PC-3 (cell line): ENCODE data around the gene CDKL5. TPM values are rescaled to one million over a fixed set of nuclear protein-coding genes. Genes with fewer than 3 reads are reported as not detected.
A peak's percentile ranks its signal among the peaks of the same experiment; 100 is the strongest.

ENCODE experiments used
- ATAC-seq: fragments of 200-7000 bp; cut with Tn5 transposase; 2 replicates; pipeline ENCODE4 v1.9.1; 2020; ENCODE audit warnings: mild to moderate bottlenecking, moderate library complexity
- BruUV-seq: library from RNA; stranded (reverse); fragments of 400-500 nt; replicated peaks from 2 replicates; lab custom pipeline; 2021; lab: Mats Ljungman, UMichigan
- CTCF ChIA-PET: fragments of 300-600 bp; sonication (Branson Sonifier 250); formaldehyde crosslinking; loops from one replicate; lab custom pipeline; 2022; ENCODE audit warnings: antibody characterized with exemption; lab: Charles Lee
- POLR2A ChIA-PET: fragments of 300-600 bp; sonication (Branson Sonifier 250); formaldehyde crosslinking; loops from one replicate; lab custom pipeline; 2022; ENCODE audit warnings: antibody characterized with exemption; ENCODE audit not compliant: unreplicated experiment; lab: Charles Lee
- DNase-seq: peaks from one replicate; pipeline ENCODE4 v3.0.0-alpha.2; 2015
- H2AFZ ChIP-seq: fragments of 300-600 bp; sonication (generic); 2 replicates; pipeline ENCODE4 v1.6.0; 2016; ENCODE audit warnings: antibody characterized with exemption, low read length
- H3F3A ChIP-seq: fragments of 300-600 bp; sonication (generic); one replicate; pipeline ENCODE4 v1.6.0; 2017; ENCODE audit warnings: antibody characterized with exemption, low read length, control low read depth, mild to moderate bottlenecking; ENCODE audit not compliant: unreplicated experiment
- H3K27ac ChIP-seq: fragments of 300-600 bp; sonication (generic); 2 replicates; pipeline ENCODE4 v1.5.1; 2016; ENCODE audit warnings: mild to moderate bottlenecking, low read length
- H3K27me3 ChIP-seq: fragments of 300-600 bp; sonication (generic); 2 replicates; pipeline ENCODE4 v1.6.1; 2016; ENCODE audit warnings: low read length, mixed read lengths
- H3K36me3 ChIP-seq: fragments of 300-600 bp; sonication (generic); 2 replicates; pipeline ENCODE4 v1.6.1; 2016; ENCODE audit warnings: low read depth, mixed run types, low read length, mixed read lengths
- H3K4me1 ChIP-seq: fragments of 300-600 bp; sonication (generic); 2 replicates; pipeline ENCODE4 v1.5.1; 2016; ENCODE audit warnings: low read length; ENCODE audit not compliant: insufficient read depth
- H3K4me2 ChIP-seq: fragments of 300-600 bp; sonication (generic); 2 replicates; pipeline ENCODE4 v1.6.0; 2016; ENCODE audit warnings: low read length
- H3K4me3 ChIP-seq: fragments of 300-600 bp; sonication (generic); 2 replicates; pipeline ENCODE4 v1.5.1; 2016; ENCODE audit warnings: mild to moderate bottlenecking, low read length, mixed read lengths
- H3K79me2 ChIP-seq: fragments of 300-600 bp; sonication (generic); 2 replicates; pipeline ENCODE4 v1.6.1; 2017; ENCODE audit warnings: low read length, mixed read lengths
- H3K9ac ChIP-seq: fragments of 300-600 bp; sonication (generic); 2 replicates; pipeline ENCODE4 v1.6.0; 2016; ENCODE audit warnings: mild to moderate bottlenecking, low read length
- H3K9me2 ChIP-seq: fragments of 300-600 bp; sonication (generic); replicated peaks from 2 replicates; pipeline ENCODE4 v1.6.1; 2016; ENCODE audit warnings: mixed run types, low read length, mixed read lengths
- H3K9me3 ChIP-seq: fragments of 300-600 bp; sonication (generic); 2 replicates; pipeline ENCODE4 v1.6.1; 2016; ENCODE audit warnings: low read length, mixed read lengths
- H4K20me1 ChIP-seq: fragments of 300-600 bp; sonication (generic); 2 replicates; pipeline ENCODE4 v1.6.1; 2016; ENCODE audit warnings: low read length, mixed read lengths
- EZH2 ChIP-seq: fragments of 300-600 bp; sonication (generic); IDR thresholded peaks from one replicate; pipeline ENCODE4 v1.6.1; 2017; ENCODE audit warnings: antibody characterized with exemption, mild to moderate bottlenecking, low read length; ENCODE audit not compliant: unreplicated experiment
- EZH2phosphoT487 ChIP-seq: fragments of 300-600 bp; sonication (generic); IDR thresholded peaks from 2 replicates; pipeline ENCODE4 v1.6.1; 2018; ENCODE audit warnings: mild to moderate bottlenecking, antibody characterized with exemption, low read length, borderline replicate concordance
- intact Hi-C: fragments of 100-400 bp; cut with micrococcal nuclease; formaldehyde crosslinking; loops from 2 replicates; pipeline ENCODE4 v1.9.0; 2023
- total RNA-seq: library from RNA; depleted of rRNA; stranded (reverse); fragments of >200 nt; gene quantifications from 2 replicates; pipeline ENCODE4 v1.2.3, GENCODE V29; 2014
- TF ChIP-seq, protein P1 (sequence below): fragments of 300-600 bp; sonication (generic); conservative IDR thresholded peaks from 2 replicates; pipeline ENCODE4 v1.5.1; 2017; ENCODE audit warnings: antibody characterized with exemption, low read depth, mild to moderate bottlenecking, low read length

The CDKL5 gene
- total RNA-seq, 1 experiment from 2014 or later: 2.9 TPM

DNA sequence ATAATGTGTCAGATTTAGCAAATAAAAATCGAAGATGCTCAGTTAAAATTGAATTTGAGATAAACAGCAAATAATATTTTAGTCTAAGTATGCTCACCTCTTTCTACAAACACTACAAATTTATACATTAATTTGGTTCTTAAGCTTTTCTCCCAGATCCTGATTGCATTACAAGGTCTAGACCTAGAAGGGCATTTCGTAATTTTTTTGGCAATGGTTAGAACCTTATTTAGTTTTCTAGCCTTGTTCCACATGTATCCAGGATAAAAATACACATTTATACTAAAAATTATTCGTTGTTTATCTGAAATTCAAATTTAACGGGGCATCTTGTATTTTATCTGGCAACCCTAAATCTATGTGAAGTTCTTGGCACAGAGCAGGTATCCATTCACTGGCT lies 2.5 kb upstream of the CDKL5 start:
- POLR2A ChIA-PET: no interaction called here
- Histone ChIP-seq H3K79me2 (no peaks in the 10 kb centered on the region), H4K20me1 (no peaks in the 10 kb centered on the region), H3K36me3 (no peaks in the 10 kb centered on the region), H3K9me3 (no peaks in the 10 kb centered on the region), H3K27ac (peak overlapping the region; percentile 29), H3F3A (no peaks in the 10 kb centered on the region), H3K27me3 (no peaks in the 10 kb centered on the region), H3K9ac (no peak overlapping the region), H3K4me3 (no peak overlapping the region), H3K4me2 (peak overlapping the region; percentile 10; the same call in 1 of the 2 replicates), H2AFZ (no peak overlapping the region), H3K4me1 (peaks cover 7% of the 10 kb centered on the region), H3K9me2 (no peaks in the 10 kb centered on the region)
- BruUV-seq: no TSS peak
- ATAC-seq: no peak
- DNase-seq: no peak
- CTCF ChIA-PET: no interaction called here
- intact Hi-C loops: loop anchor here (10.0 kb wide), 1 partner anchor 282 kb away; the partner anchor contains the start of gene PPEF1
- TF ChIP-seq EZH2phosphoT487: no peak
- no peak for TF ChIP-seq EZH2
- TF ChIP-seq, protein P1, sequence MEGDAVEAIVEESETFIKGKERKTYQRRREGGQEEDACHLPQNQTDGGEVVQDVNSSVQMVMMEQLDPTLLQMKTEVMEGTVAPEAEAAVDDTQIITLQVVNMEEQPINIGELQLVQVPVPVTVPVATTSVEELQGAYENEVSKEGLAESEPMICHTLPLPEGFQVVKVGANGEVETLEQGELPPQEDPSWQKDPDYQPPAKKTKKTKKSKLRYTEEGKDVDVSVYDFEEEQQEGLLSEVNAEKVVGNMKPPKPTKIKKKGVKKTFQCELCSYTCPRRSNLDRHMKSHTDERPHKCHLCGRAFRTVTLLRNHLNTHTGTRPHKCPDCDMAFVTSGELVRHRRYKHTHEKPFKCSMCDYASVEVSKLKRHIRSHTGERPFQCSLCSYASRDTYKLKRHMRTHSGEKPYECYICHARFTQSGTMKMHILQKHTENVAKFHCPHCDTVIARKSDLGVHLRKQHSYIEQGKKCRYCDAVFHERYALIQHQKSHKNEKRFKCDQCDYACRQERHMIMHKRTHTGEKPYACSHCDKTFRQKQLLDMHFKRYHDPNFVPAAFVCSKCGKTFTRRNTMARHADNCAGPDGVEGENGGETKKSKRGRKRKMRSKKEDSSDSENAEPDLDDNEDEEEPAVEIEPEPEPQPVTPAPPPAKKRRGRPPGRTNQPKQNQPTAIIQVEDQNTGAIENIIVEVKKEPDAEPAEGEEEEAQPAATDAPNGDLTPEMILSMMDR: no peak

DNA sequence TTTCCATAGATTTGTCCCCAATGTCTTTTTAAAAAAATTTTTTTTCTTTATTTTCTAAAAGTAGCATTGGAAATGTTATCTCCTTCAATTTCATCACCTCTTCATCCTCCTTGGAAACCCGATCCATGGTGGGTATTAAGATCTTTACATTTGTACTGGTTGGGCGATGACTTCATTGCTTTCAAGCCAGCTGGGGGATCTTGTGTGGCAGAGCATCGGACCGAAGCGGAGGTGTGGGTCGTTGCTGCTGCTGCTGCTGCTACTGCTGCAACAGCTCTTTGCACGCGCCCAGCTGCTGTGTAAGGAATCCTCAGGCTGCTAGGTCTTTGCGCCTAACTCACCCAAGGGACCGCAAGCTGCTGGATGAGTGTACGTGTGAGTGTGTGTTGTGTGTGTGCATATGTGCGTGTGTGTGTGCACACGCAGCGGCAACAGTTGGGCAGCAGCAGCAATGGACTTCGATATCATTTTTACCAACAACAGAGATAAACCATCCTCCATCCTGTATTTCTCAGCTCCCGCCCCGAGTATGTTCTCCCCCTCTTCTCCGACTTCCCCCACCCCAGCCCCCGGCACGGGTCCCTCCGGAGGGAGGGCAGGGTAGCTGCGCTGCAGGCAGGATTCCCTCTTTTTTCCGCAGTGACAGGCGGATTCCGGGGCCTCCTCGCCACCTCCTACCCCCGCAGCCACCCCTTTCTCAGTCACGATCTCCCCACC lies 768 bp upstream of the CDKL5 start:
- no peaks in the 10 kb centered on the region for H3K36me3 ChIP-seq
- H3K27ac ChIP-seq: no peak overlapping the region
- intact Hi-C loops: loop anchor here (1.0 to 10.0 kb wide), 2 partner anchors 250 to 280 kb away; partner anchors contain the start of gene PPEF1
- H3K27me3 ChIP-seq: no peaks in the 10 kb centered on the region
- H4K20me1 ChIP-seq: no peaks in the 10 kb centered on the region
- peak overlapping the region; percentile 35; the same call in 1 of the 2 replicates for H3K9ac ChIP-seq
- H3K9me3 ChIP-seq: no peaks in the 10 kb centered on the region
- H3K9me2 ChIP-seq: no peaks in the 10 kb centered on the region
- H3K4me3 ChIP-seq: peak overlapping the region; percentile 91
- CTCF ChIA-PET: interaction anchor here (1.0 kb wide), 1 partner anchor 15 kb away, joined by 4 read pairs; no protein-coding TSS in a partner anchor
- no TSS peak for BruUV-seq
- H3K4me1 ChIP-seq: peaks cover 9% of the 10 kb centered on the region
- no peaks in the 10 kb centered on the region for H3F3A ChIP-seq
- DNase-seq (peak; percentile 39), ATAC-seq (peak; percentile 21)
- TF ChIP-seq EZH2 (no peak), EZH2phosphoT487 (no peak)
- TF ChIP-seq, protein P1: no peak
- peak overlapping the region; percentile 97 for H2AFZ ChIP-seq
- no peaks in the 10 kb centered on the region for H3K79me2 ChIP-seq
- POLR2A ChIA-PET: no interaction called here
- H3K4me2 ChIP-seq: peak overlapping the region; percentile 88

DNA sequence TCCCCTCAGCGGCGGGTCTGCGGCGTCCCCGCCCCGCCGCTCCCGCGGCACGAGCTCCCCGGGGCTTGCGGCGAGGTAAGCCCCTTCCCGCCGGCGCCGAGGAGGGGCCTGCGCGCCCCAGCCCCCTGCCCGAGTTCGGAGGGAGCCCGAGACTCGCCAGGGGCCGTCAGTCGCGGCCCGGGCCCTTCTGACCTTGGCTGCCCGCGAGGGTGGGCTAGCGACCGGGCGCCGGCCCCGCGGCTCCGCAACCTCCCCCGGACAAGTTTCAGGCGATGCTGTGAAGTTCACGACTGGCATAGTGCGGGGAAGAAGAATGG lies 554 bp downstream of the CDKL5 start:
- Histone ChIP-seq H3K27me3 (no peaks in the 10 kb centered on the region), H3F3A (no peaks in the 10 kb centered on the region), H3K4me2 (peak overlapping the region; percentile 87), H3K36me3 (no peaks in the 10 kb centered on the region), H3K9me2 (no peaks in the 10 kb centered on the region), H3K9ac (peak overlapping the region; percentile 67), H2AFZ (peak overlapping the region; percentile 91), H3K4me3 (peak overlapping the region; percentile 91), H3K79me2 (no peaks in the 10 kb centered on the region), H4K20me1 (no peaks in the 10 kb centered on the region), H3K9me3 (no peaks in the 10 kb centered on the region), H3K4me1 (peaks cover 9% of the 10 kb centered on the region), H3K27ac (no peak overlapping the region)
- POLR2A ChIA-PET: no interaction called here
- DNase-seq: no peak
- BruUV-seq: no TSS peak
- intact Hi-C loops: loop anchor here (10.0 kb wide), 1 partner anchor 279 kb away; the partner anchor contains the start of gene PPEF1
- TF ChIP-seq EZH2phosphoT487 (no peak), EZH2 (no peak)
- TF ChIP-seq, protein P1: no peak
- no peak for ATAC-seq
- CTCF ChIA-PET: interaction anchor here (0.6 kb wide), 1 partner anchor 461 kb away, joined by 3 read pairs; no protein-coding TSS in a partner anchor
